Measurements from ENCODE around the gene HOXC12.

HOXC12 gene

GRCh38 chr12:53942467-53942997 is 12.2 kb upstream of the HOXC12 start:
- FAIRE-seq = no peak
- no peak for DNase-seq (ENCODE audit: insufficient read length, low spot score)
- TF ChIP-seq CTCF (IDR thresholded peaks at IDR 0.05; ENCODE audit: insufficient read depth, missing control alignments) = no peak

DNA sequence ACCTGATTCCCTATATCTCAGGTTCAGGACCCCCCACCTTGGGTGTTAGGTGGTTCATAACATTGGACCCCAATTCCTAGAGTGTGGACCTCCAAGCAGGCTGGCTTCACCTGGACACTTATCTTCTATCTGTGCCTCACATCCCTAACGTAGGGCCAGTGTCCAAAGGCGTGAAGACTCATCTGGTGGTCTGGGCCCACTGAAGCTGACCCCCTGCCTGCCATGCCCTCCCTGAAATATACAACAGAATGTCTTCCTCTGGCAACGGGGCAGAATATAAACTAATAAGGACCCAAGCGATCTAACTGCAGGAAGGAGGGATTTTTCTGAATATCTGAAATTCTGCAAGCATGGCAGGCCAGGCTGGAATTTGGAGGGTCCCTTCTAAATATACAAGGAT is 10.5 kb upstream of the HOXC12 start:
- DNase-seq (ENCODE audit: insufficient read length, low spot score) (no peak), FAIRE-seq (no peak)
- no peak for TF ChIP-seq CTCF (IDR thresholded peaks at IDR 0.05; ENCODE audit: insufficient read depth, missing control alignments)

DNA sequence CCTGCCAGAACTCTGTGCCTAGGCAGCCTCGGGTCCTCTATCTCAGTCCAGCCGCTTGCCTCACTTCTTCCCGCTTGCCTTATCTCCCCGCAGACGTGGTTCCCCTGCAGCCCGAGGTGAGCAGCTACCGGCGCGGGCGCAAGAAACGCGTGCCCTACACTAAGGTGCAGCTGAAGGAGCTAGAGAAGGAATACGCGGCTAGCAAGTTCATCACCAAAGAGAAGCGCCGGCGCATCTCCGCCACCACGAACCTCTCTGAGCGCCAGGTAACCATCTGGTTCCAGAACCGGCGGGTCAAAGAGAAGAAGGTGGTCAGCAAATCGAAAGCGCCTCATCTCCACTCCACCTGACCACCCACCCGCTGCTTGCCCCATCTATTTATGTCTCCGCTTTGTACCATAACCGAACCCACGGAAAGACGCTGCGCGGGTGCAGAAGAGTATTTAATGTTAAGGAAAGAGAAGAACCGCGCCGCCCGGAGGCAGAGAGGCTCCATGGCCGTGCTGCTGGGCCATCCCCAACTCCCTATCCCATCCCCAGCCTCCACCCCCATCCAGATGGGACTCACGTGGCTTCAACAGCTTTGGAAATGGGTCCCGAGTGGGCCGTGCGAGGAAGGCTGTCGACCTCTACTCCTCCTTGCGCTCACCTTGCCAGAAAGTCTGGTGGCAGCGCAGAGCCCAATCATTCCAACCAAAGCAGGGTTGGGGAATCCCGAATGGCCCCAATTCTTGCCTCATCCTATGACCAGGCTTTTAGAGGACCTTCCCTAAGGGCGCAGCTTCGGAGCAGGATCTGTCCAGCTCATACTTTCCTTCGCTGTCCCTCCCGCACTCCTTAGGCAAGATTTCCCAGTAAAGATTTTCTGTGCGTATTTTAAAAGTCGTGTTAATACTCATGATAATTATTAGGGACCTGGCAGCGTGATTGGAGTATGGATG is 9.5 kb upstream of the HOXC12 start:
- no peak for FAIRE-seq
- DNase-seq (ENCODE audit: insufficient read length, low spot score) = no peak
- TF ChIP-seq CTCF (IDR thresholded peaks at IDR 0.05; ENCODE audit: insufficient read depth, missing control alignments) = no peak

DNA sequence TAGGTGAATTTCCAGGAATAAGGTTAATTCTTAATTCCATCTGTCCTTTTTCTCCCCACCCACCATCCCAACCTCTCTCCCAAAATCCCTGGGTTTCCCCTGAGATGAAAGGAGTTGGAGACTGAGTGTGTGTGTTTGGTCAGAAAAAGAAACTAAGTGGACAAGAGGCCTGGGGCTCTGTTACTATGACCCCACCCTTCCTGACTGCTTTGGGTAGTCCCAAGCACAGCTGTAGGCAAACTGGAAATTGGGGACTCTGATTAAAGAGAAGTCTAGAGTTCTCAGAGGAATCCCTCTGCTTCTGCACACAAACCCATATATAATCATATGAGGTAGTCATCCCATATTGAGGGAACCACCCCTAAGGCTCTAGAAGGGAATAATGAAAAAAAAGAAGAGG is 7.0 kb upstream of the HOXC12 start:
- DNase-seq (ENCODE audit: insufficient read length, low spot score) (no peak), FAIRE-seq (no peak)
- TF ChIP-seq CTCF (IDR thresholded peaks at IDR 0.05; ENCODE audit: insufficient read depth, missing control alignments) = no peak

DNA sequence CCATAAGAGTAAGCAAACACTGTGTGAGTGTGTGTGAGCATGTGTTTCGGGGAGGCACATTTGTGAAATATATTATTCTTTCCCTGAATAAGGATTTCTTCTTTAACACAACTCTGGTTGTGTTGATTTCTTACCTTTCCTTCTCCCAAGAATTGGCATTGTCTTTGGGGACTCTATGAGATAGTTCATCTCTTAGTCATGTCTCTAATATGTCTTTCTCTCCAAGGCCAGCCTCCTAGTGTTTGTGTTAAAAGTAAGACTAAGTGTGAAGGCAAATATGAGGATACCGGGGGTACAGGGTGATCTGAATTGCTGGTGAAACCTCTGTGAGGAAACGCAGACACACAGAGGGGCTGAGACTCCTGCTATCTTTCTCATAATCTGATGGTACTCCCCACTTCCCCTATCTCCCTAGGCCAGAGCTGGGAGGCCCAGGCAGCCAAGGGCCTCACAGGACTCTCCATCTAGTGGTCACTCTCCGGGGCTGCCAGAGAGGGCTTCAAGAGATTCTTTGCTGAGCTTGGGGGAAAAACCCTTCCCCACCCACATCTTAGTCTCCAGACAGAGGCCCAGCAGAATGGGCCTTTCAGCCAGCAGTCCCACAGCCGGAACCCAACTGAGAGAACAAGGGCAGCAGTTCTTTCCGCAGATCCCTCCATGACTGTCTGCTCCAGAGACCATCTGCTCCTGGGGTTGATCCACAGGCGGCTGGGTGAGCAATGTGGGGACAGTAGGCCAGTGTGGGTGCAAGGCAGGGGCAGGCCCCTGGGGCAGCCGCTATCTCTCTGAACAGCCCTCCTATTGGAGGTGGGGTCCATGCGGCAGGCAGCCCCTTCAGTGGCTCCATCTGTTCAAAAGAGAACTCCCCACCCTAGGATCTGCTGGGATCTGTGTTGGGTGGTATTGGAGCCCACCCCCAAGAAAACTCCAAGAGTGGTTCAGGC is 5.8 kb upstream of the HOXC12 start:
- no peak for TF ChIP-seq CTCF (IDR thresholded peaks at IDR 0.05; ENCODE audit: insufficient read depth, missing control alignments)
- no peak for FAIRE-seq
- no peak for DNase-seq (ENCODE audit: insufficient read length, low spot score)

DNA sequence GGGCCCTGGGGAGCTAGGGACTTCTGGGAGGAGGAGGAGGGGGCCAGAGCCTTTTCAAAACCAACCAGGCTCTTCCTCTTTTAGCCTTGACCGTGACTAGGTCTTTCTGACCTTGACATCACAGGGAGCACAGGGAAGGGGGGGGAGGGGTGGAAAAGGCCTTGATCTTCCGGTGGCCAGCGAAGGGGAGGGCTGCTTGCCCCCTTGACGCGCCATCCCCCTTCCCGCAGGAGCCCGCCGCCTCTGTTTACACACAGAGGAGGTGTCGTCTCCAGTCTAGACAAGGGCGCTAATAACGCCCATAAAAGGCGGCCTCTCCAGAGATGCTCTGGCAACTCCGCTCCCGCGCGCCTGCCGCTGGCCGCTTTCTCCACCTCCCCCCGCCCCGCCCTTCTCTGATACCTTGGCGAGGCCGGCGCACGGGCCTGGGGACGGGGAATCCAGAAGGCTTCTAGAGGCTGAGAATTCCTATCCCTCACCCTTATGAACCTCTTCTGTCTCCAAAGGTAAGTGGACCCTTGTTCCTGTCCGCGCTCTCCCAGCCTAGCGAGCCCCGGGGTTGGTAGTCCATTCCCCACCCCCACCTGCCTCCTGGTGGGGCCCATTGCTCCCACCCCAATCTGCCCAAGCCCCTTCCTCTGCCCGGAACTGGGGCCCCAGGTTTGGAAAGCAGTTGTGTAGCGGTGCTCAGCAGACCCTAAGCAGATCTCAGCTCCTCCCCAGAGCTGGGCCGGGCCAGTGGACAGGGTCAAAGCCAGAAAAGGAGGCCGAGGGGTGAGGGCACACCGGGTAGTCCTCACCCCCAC is 4.9 kb upstream of the HOXC12 start:
- no peak for TF ChIP-seq CTCF (IDR thresholded peaks at IDR 0.05; ENCODE audit: insufficient read depth, missing control alignments)
- DNase-seq (ENCODE audit: insufficient read length, low spot score) = no peak
- FAIRE-seq = no peak

All from D721Med (cell line).